Measurements from ENCODE around the gene ENTPD5.

ENTPD5 gene, protein sequence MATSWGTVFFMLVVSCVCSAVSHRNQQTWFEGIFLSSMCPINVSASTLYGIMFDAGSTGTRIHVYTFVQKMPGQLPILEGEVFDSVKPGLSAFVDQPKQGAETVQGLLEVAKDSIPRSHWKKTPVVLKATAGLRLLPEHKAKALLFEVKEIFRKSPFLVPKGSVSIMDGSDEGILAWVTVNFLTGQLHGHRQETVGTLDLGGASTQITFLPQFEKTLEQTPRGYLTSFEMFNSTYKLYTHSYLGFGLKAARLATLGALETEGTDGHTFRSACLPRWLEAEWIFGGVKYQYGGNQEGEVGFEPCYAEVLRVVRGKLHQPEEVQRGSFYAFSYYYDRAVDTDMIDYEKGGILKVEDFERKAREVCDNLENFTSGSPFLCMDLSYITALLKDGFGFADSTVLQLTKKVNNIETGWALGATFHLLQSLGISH

DNA sequence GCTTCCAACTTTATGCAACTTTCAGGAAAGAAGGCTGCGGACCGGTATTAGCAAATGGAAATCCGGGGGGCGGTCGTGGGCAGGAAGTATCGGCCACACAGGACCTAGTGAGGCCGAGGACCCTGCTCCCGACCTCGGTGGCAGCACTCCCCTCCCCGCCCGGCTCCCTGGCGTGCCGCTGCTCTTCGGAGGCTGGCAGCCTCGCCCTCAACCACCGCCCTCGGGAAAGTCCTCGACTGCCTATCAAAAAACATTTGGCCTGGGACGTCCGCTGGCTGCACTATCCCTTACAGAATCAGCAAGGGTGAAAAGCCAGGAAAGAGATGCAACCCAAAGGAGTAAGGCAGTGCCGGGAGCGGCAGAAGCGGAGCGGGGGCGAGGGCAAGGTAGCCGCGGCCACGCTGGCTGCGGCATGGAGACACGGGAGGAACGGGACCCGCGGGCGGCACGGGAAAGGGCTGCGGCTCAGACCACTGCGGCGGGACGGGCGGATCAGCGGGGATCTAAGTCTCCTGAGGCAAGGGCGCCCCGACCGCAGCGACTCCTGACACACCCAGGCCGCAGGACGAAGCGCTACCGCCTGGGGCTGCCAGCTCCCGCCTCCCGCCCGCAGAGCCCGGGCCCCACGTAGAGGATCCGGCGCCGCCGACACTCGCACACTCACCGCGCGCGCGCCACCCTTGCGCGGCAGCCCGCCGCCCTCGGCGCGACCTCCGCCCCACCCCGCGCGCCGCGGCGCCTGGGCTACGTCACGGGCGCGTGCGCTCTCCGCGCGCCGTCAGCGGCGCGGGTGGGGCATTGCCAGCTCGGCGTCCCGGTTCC is at the start of gene ENTPD5, which contains the start of gene BBOF1:
Gene ENTPD5, minus strand, starts transcription at position 703 of the 822 bp plus-strand sequence. CDS start 31,186 bp downstream, outside the sequence.
Gene BBOF1, plus strand, starts transcription at position 764 of the 822 bp plus-strand sequence. CDS start 130 bp downstream, outside the sequence.
- H3K27ac ChIP-seq, result peak within 1 kb of the TSS; percentile 93
- H3K4me3 ChIP-seq (ENCODE audit: low read depth, low read length), result peak within 1 kb of the TSS; percentile 93
- H3K36me3 ChIP-seq (replicated peaks), result no peaks in the 10 kb centered on the region
- DNase-seq, result peak; percentile 63
- TF ChIP-seq, protein P1, sequence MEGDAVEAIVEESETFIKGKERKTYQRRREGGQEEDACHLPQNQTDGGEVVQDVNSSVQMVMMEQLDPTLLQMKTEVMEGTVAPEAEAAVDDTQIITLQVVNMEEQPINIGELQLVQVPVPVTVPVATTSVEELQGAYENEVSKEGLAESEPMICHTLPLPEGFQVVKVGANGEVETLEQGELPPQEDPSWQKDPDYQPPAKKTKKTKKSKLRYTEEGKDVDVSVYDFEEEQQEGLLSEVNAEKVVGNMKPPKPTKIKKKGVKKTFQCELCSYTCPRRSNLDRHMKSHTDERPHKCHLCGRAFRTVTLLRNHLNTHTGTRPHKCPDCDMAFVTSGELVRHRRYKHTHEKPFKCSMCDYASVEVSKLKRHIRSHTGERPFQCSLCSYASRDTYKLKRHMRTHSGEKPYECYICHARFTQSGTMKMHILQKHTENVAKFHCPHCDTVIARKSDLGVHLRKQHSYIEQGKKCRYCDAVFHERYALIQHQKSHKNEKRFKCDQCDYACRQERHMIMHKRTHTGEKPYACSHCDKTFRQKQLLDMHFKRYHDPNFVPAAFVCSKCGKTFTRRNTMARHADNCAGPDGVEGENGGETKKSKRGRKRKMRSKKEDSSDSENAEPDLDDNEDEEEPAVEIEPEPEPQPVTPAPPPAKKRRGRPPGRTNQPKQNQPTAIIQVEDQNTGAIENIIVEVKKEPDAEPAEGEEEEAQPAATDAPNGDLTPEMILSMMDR (IDR thresholded peaks at IDR 0.05; ENCODE audit: low read depth, low read length, missing control alignments), result no peak
- in situ Hi-C loops (cut with HindIII; ENCODE audit: low pct_ligation_motif_present, low sequenced_read_pairs), result no loop called here
- H3K27me3 ChIP-seq (replicated peaks), result no peaks in the 10 kb centered on the region

DNA sequence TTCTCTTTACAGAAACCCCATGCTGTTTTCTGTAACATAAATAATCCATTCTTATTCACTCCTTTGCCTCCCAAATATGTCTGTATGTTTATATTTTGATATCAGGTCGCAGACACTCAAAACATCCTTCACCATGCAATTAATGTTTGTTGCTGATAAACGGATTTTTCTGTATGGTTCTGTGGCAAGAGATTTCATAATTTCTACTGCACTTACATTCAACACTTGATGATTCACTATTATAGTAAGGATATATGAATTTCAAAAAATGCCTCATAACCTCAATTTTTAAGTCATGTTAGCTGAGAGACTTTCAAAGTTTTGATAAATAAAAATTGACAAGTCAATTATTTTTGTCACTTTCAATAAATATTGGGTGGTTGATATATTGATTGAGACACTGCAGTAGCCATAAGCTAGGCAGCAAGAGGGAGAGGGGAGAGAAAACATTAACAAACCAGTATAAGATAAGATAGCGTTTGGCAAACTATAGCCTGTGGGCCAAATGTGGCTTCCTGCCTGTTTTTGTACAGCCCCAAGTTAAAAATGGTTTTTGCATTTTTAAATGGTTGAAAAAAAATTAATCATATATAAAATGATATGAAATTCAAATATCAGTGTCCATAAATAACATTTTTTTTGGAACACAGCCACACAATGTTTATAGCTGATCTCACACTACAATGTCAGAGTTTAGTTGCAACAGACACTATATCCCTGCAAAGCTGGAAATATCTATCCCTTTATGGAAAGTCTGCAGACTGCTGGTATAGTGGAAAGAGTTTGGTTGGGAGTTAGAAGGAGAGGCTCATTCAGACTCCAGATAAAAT is 46.9 kb upstream of the ENTPD5 start:
- no peaks in the 10 kb centered on the region for H3K36me3 ChIP-seq (replicated peaks)
- TF ChIP-seq, protein P1 (IDR thresholded peaks at IDR 0.05; ENCODE audit: low read depth, low read length, missing control alignments), result no peak
- no peak overlapping the region for H3K4me3 ChIP-seq (ENCODE audit: low read depth, low read length)
- no peaks in the 10 kb centered on the region for H3K27me3 ChIP-seq (replicated peaks)
- no peak overlapping the region for H3K27ac ChIP-seq
- in situ Hi-C loops (cut with HindIII; ENCODE audit: low pct_ligation_motif_present, low sequenced_read_pairs), result no loop called here
- no peak for DNase-seq

DNA sequence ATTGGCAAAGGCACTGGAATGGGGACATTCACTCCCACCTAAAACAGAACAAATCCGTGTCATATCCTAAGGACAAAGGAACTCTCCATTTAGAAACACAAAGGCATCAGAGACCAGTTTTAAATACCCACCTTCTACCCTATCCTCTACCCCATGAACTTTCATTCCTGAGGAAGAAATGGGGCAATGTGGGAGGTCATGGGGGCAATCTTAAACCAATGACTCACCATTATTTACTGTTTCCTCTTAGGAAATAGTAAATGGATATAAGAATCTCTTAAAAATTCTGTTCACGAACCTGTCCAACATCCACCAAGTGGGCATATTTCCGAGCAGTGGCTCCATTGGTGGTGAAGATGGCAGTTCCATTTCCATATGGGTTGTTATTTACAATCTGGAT is 45.8 kb upstream of the ENTPD5 start:
- no peak for DNase-seq
- no peak overlapping the region for H3K27ac ChIP-seq
- H3K27me3 ChIP-seq (replicated peaks), result no peaks in the 10 kb centered on the region
- in situ Hi-C loops (cut with HindIII; ENCODE audit: low pct_ligation_motif_present, low sequenced_read_pairs), result no loop called here
- no peaks in the 10 kb centered on the region for H3K36me3 ChIP-seq (replicated peaks)
- no peak overlapping the region for H3K4me3 ChIP-seq (ENCODE audit: low read depth, low read length)
- TF ChIP-seq, protein P1 (IDR thresholded peaks at IDR 0.05; ENCODE audit: low read depth, low read length, missing control alignments), result no peak

DNA sequence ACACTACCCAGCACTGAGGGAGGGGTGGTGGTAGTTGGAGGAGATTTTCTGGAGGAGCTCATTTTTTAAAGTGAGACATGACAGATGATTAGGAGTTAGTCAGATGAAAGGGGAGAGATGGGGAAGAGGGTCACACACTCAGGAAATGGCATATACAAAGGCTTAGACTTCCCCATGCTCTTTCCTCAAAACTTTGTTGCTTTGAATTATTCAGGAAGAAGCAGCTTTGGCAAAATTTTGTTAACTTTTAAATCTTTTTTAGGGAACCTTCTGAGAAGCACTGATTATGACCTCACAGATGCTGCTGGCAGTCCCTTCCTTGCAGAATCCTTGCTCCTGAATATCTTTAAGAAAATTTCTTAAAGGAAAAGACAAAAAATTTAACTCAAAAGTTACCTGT is 45.3 kb upstream of the ENTPD5 start:
- in situ Hi-C loops (cut with HindIII; ENCODE audit: low pct_ligation_motif_present, low sequenced_read_pairs), result no loop called here
- Histone ChIP-seq H3K27ac (no peak overlapping the region), H3K27me3 (replicated peaks) (no peaks in the 10 kb centered on the region), H3K36me3 (replicated peaks) (no peaks in the 10 kb centered on the region), H3K4me3 (ENCODE audit: low read depth, low read length) (no peak overlapping the region)
- TF ChIP-seq, protein P1 (IDR thresholded peaks at IDR 0.05; ENCODE audit: low read depth, low read length, missing control alignments), result no peak
- DNase-seq, result no peak

DNA sequence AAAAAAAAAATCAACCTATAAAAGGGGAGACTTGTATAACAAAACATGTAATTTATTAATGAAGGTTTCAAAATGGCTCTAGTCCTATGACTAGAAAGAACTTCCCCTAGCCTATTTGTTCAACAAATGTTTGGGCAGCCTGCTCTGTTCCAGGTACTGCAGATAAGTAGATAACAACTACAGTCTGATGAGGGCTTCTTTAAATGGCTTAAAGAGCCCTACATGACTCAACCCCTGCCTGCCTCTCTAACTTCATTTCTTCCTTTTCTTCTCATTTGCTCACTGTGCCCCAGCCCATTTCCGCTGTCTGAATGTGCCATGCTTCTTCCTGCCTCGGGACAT is 43.7 kb upstream of the ENTPD5 start:
- TF ChIP-seq, protein P1 (IDR thresholded peaks at IDR 0.05; ENCODE audit: low read depth, low read length, missing control alignments), result no peak
- no peaks in the 10 kb centered on the region for H3K27me3 ChIP-seq (replicated peaks)
- H3K36me3 ChIP-seq (replicated peaks), result no peaks in the 10 kb centered on the region
- in situ Hi-C loops (cut with HindIII; ENCODE audit: low pct_ligation_motif_present, low sequenced_read_pairs), result no loop called here
- H3K27ac ChIP-seq, result peak overlapping the region; percentile 48
- no peak for DNase-seq
- no peak overlapping the region for H3K4me3 ChIP-seq (ENCODE audit: low read depth, low read length)
